Mesenchymal stem cell (in vitro differentiated cells and primary cell): Measurements from ENCODE around the gene EXOC5.
"Not testable (repeated sequence)": the region's sequence is repeated elsewhere in the genome, so short reads cannot be mapped to it uniquely, and the experiment has no call there.

Source experiments
- DNase-seq: peaks from one replicate; pipeline ENCODE4 v3.0.0-alpha.2; 2013
- H2AFZ ChIP-seq: one replicate; pipeline ENCODE4 v1.6.1; 2013; ENCODE audit warnings: low read depth, mild to moderate bottlenecking, control low read depth, inconsistent platforms, low read length, moderate library complexity
- H2AK5ac ChIP-seq: 2 replicates; pipeline ENCODE4 v1.6.1; 2013; ENCODE audit warnings: low read length, moderate library complexity, mild to moderate bottlenecking, inconsistent platforms; ENCODE audit not compliant: severe bottlenecking
- H2BK120ac ChIP-seq: one replicate; pipeline ENCODE4 v1.6.1; 2013; ENCODE audit warnings: low read depth, mild to moderate bottlenecking, inconsistent platforms, low read length, moderate library complexity
- H2BK12ac ChIP-seq, 2 experiments: one replicate each; pipeline ENCODE4 v1.6.1; 2013; ENCODE audit warnings: inconsistent platforms in 2 of 2, low read length in 2 of 2, mild to moderate bottlenecking in 2 of 2, moderate library complexity in 2 of 2, control low read depth in 1 of 2
- H2BK15ac ChIP-seq: one replicate; pipeline ENCODE4 v1.6.1; 2013; ENCODE audit warnings: mild to moderate bottlenecking, low read depth, inconsistent platforms; ENCODE audit not compliant: poor library complexity, severe bottlenecking
- H2BK5ac ChIP-seq: 2 replicates; pipeline ENCODE4 v1.6.1; 2013; ENCODE audit warnings: low read depth, mild to moderate bottlenecking, low read length, control low read depth, inconsistent platforms; ENCODE audit not compliant: poor library complexity, severe bottlenecking
- H3K14ac ChIP-seq, 2 experiments: one replicate each; pipeline ENCODE4 v1.6.1; 2013; ENCODE audit warnings: inconsistent platforms in 2 of 2, low read length in 2 of 2, control low read depth in 1 of 2, mild to moderate bottlenecking in 1 of 2, moderate library complexity in 1 of 2
- H3K18ac ChIP-seq, 2 experiments: one replicate each; pipeline ENCODE4 v1.6.1; 2013; ENCODE audit warnings: inconsistent platforms in 2 of 2, low read length in 2 of 2, control low read depth in 1 of 2, low read depth in 1 of 2, mild to moderate bottlenecking in 1 of 2
- H3K23ac ChIP-seq, 2 experiments: one replicate each; pipeline ENCODE4 v1.6.1; 2013; ENCODE audit warnings: inconsistent platforms in 2 of 2, low read length in 2 of 2, mild to moderate bottlenecking in 2 of 2, moderate library complexity in 2 of 2, control low read depth in 1 of 2
- H3K27ac ChIP-seq: 2 replicates; pipeline ENCODE4 v1.5.1; 2013; ENCODE audit warnings: mild to moderate bottlenecking, moderate library complexity, low read length, control low read depth, inconsistent platforms; ENCODE audit not compliant: poor library complexity, severe bottlenecking
- H3K27me3 ChIP-seq, 2 experiments: 2 replicates each; pipeline versions ENCODE4 v1.6.1 to v1.7.0; 2013; ENCODE audit warnings: low read length in 2 of 2, mild to moderate bottlenecking in 2 of 2, moderate library complexity in 2 of 2, control low read depth in 1 of 2, inconsistent platforms in 1 of 2; ENCODE audit not compliant: control insufficient read depth in 1 of 2, insufficient read depth in 1 of 2
- H3K36me3 ChIP-seq, 2 experiments: 2 replicates each; pipeline versions ENCODE4 v1.6.1 to v1.7.0; 2013; ENCODE audit warnings: low read length in 2 of 2, control low read depth in 1 of 2, inconsistent platforms in 1 of 2, low read depth in 1 of 2, mild to moderate bottlenecking in 1 of 2; ENCODE audit not compliant: insufficient read depth in 2 of 2, control insufficient read depth in 1 of 2
- H3K4ac ChIP-seq, 2 experiments: one replicate each; pipeline ENCODE4 v1.6.1; 2013; ENCODE audit warnings: inconsistent platforms in 2 of 2, low read length in 2 of 2, mild to moderate bottlenecking in 2 of 2, moderate library complexity in 2 of 2, control low read depth in 1 of 2, low read depth in 1 of 2
- H3K4me1 ChIP-seq: 2 replicates; pipeline ENCODE4 v1.6.1; 2013; ENCODE audit warnings: low read depth, low read length, control low read depth; ENCODE audit not compliant: control insufficient read depth, insufficient read depth
- H3K4me2 ChIP-seq: 2 replicates; pipeline ENCODE4 v1.6.1; 2013; ENCODE audit warnings: low read length, mild to moderate bottlenecking, inconsistent platforms; ENCODE audit not compliant: poor library complexity, severe bottlenecking
- H3K4me3 ChIP-seq, 2 experiments: 2 replicates each; pipeline versions ENCODE4 v1.5.1 to v1.7.0; 2013; ENCODE audit warnings: low read length in 2 of 2, mild to moderate bottlenecking in 2 of 2, control low read depth in 1 of 2, low read depth in 1 of 2; ENCODE audit not compliant: insufficient read depth in 1 of 2
- H3K79me1 ChIP-seq: replicated peaks from 2 replicates; pipeline ENCODE4 v1.6.1; 2013; ENCODE audit warnings: mild to moderate bottlenecking, control low read depth, low read length, inconsistent platforms; ENCODE audit not compliant: poor library complexity, severe bottlenecking
- H3K9ac ChIP-seq: 2 replicates; pipeline ENCODE4 v1.7.0; 2013; ENCODE audit warnings: mild to moderate bottlenecking, low read length, moderate library complexity
- H3K9me3 ChIP-seq: 2 replicates; pipeline ENCODE4 v1.7.0; 2013; ENCODE audit warnings: mild to moderate bottlenecking, low read length; ENCODE audit not compliant: control insufficient read depth
- H4K8ac ChIP-seq: one replicate; pipeline ENCODE4 v1.6.1; 2013; ENCODE audit warnings: inconsistent platforms, mild to moderate bottlenecking, low read length, moderate library complexity
- H4K91ac ChIP-seq: one replicate; pipeline ENCODE4 v1.6.1; 2013; ENCODE audit warnings: mild to moderate bottlenecking, low read length, inconsistent platforms
- WGBS: methylation state at CpG from one replicate; pipeline ENCODE4 v1.1.7; 2013; ENCODE audit warnings: mixed read lengths; 5-methylcytosine and 5-hydroxymethylcytosine counted together

The EXOC5 gene

GRCh38 chr14:57258221-57258620 is 10.5 kb downstream of the EXOC5 start:
- not testable (repeated sequence) for DNase-seq

GRCh38 chr14:57254884-57255283 is 13.8 kb downstream of the EXOC5 start:
- Histone ChIP-seq H3K4me1 (peaks cover 2% of the 10 kb centered on the region), H4K8ac (no peak overlapping the region)

More at GRCh38 chr14:57258221-57258620, 10.5 kb downstream of the EXOC5 start:
- not testable (repeated sequence) for H3K4me3 ChIP-seq, H3K27me3 ChIP-seq, H3K36me3 ChIP-seq, H3K9ac ChIP-seq, H3K14ac ChIP-seq, H2BK120ac ChIP-seq, H3K4me1 ChIP-seq, H3K27ac ChIP-seq, H2BK12ac ChIP-seq, H3K9me3 ChIP-seq, H2BK5ac ChIP-seq, H2BK15ac ChIP-seq, H3K79me1 ChIP-seq, H4K8ac ChIP-seq, H3K4me2 ChIP-seq, H3K23ac ChIP-seq, H2AK5ac ChIP-seq, H4K91ac ChIP-seq, H2AFZ ChIP-seq, H3K18ac ChIP-seq, H3K4ac ChIP-seq
- WGBS = no CpG with 5 or more reads among the region's 2 CpGs

GRCh38 chr14:57246933-57247657 is 21.6 kb downstream of the EXOC5 start:
- Histone ChIP-seq H3K4me1 (peaks cover 2% of the 10 kb centered on the region), H3K79me1 (peaks cover 23% of the 10 kb centered on the region), H3K27ac (no peak overlapping the region), H4K91ac (no peak overlapping the region), H3K23ac (no peak overlapping the region), H4K8ac (no peak overlapping the region), H3K9me3 (no peaks in the 10 kb centered on the region), H2BK5ac (no peak overlapping the region), H2BK12ac (no peak overlapping the region), H2AFZ (no peak overlapping the region), H2AK5ac (no peak overlapping the region), H3K4ac (no peak overlapping the region), H3K27me3 (no peaks in the 10 kb centered on the region), H3K9ac (no peak overlapping the region), H3K18ac (no peak overlapping the region), H2BK15ac (no peak overlapping the region), H3K4me2 (no peak overlapping the region), H3K14ac (no peak overlapping the region), H2BK120ac (no peak overlapping the region), H3K4me3 (no peak overlapping the region), H3K36me3 (peaks cover 6 to 35% of the 10 kb centered on the region in 2 experiments)
- 100% methylated on average over 1 of the region's 2 CpGs for WGBS
- no peak for DNase-seq

More at GRCh38 chr14:57254884-57255283, 13.8 kb downstream of the EXOC5 start:
- H2BK5ac ChIP-seq = no peak overlapping the region
- no peak overlapping the region for H2BK12ac ChIP-seq
- no peak overlapping the region for H3K14ac ChIP-seq
- H2AK5ac ChIP-seq = no peak overlapping the region
- H2AFZ ChIP-seq = no peak overlapping the region
- H3K27ac ChIP-seq = no peak overlapping the region
- DNase-seq = no peak
- no peak overlapping the region for H2BK15ac ChIP-seq
- H3K27me3 ChIP-seq = no peaks in the 10 kb centered on the region
- no peak overlapping the region for H3K9ac ChIP-seq
- no peak overlapping the region for H3K4me2 ChIP-seq
- peaks cover 0 to 5% of the 10 kb centered on the region in 2 experiments for H3K36me3 ChIP-seq
- no peak overlapping the region for H3K4me3 ChIP-seq
- H3K4ac ChIP-seq = no peak overlapping the region
- H3K9me3 ChIP-seq = no peaks in the 10 kb centered on the region
- peaks cover 14% of the 10 kb centered on the region for H3K79me1 ChIP-seq
- no peak overlapping the region for H3K23ac ChIP-seq
- H2BK120ac ChIP-seq = no peak overlapping the region
- H4K91ac ChIP-seq = no peak overlapping the region
- H3K18ac ChIP-seq = no peak overlapping the region

- 96% methylated on average over 2 of the region's 2 CpGs for WGBS
- no peak overlapping the region for H4K91ac ChIP-seq
- H2AFZ ChIP-seq = no peak overlapping the region
- H3K4me3 ChIP-seq = no peak overlapping the region
- H3K27ac ChIP-seq = no peak overlapping the region
- H3K4me1 ChIP-seq = no peaks in the 10 kb centered on the region
- H2BK15ac ChIP-seq = no peak overlapping the region
- no peak overlapping the region for H2BK5ac ChIP-seq
- no peak overlapping the region for H3K9ac ChIP-seq
- H2AK5ac ChIP-seq = no peak overlapping the region
- no peak overlapping the region for H2BK120ac ChIP-seq
- no peak overlapping the region for H3K4me2 ChIP-seq
- peaks cover 24% of the 10 kb centered on the region for H3K79me1 ChIP-seq
- H3K27me3 ChIP-seq = no peaks in the 10 kb centered on the region
- no peaks in the 10 kb centered on the region for H3K9me3 ChIP-seq
- H2BK12ac ChIP-seq = no peak overlapping the region
- no peak overlapping the region for H3K4ac ChIP-seq
- peaks cover 6 to 43% of the 10 kb centered on the region in 2 experiments for H3K36me3 ChIP-seq
- no peak overlapping the region for H3K23ac ChIP-seq
- DNase-seq = no peak
- no peak overlapping the region for H3K18ac ChIP-seq
- H4K8ac ChIP-seq = no peak overlapping the region
- H3K14ac ChIP-seq = no peak overlapping the region
These were observed 22.8 kb downstream of the EXOC5 start for GRCh38 chr14:57245941-57246340.
